IMR-90 (cell line): Measurements from ENCODE around the gene CD8A. TPM values are rescaled to one million over a fixed set of nuclear protein-coding genes. Genes with fewer than 3 reads are reported as not detected.

ENCODE experiments used
- ATAC-seq: fragments of 200-7000 bp; cut with Tn5 transposase; 2 replicates; pipeline ENCODE4 v1.9.1; 2020; ENCODE audit warnings: low read depth, mild to moderate bottlenecking, moderate library complexity
- BruUV-seq: library from RNA; stranded (reverse); fragments of 400-500 nt; replicated peaks from 2 replicates; lab custom pipeline; 2021; lab: Mats Ljungman, UMichigan
- CTCF ChIA-PET: fragments of 300-600 bp; formaldehyde crosslinking; extraction: SDS; loops from one replicate; lab custom pipeline; 2021; ENCODE audit warnings: antibody characterized with exemption; lab: Yijun Ruan, JAX
- POLR2A ChIA-PET: fragments of 300-600 bp; sonication (Branson Sonifier 250); formaldehyde crosslinking; loops from one replicate; lab custom pipeline; 2022; ENCODE audit warnings: antibody characterized with exemption; ENCODE audit not compliant: unreplicated experiment; lab: Charles Lee
- DNase-seq: peaks from one replicate; pipeline ENCODE4 v3.0.0; 2013
- H2AFZ ChIP-seq: replicated peaks from 2 replicates; pipeline ENCODE3; 2013; ENCODE audit warnings: low read length, mild to moderate bottlenecking; ENCODE audit not compliant: poor library complexity
- H2AK5ac ChIP-seq: 2 replicates; pipeline ENCODE4 v1.6.1; 2013; ENCODE audit warnings: low read depth, low read length, inconsistent platforms
- H2AK9ac ChIP-seq: replicated peaks from 2 replicates; pipeline ENCODE3; 2013; ENCODE audit warnings: mild to moderate bottlenecking, low read depth, low read length, moderate library complexity; ENCODE audit not compliant: poor library complexity
- H2BK120ac ChIP-seq: 2 replicates; pipeline ENCODE4 v1.6.1; 2013; ENCODE audit warnings: low read depth, low read length, inconsistent platforms
- H2BK15ac ChIP-seq: 3 replicates; pipeline ENCODE4 v1.6.1; 2013; ENCODE audit warnings: low read depth, low read length, inconsistent platforms
- H2BK20ac ChIP-seq: 2 replicates; pipeline ENCODE4 v1.6.1; 2013; ENCODE audit warnings: low read depth, mild to moderate bottlenecking, inconsistent platforms, low read length, moderate library complexity
- H2BK5ac ChIP-seq: 2 replicates; pipeline ENCODE4 v1.6.1; 2013; ENCODE audit warnings: mild to moderate bottlenecking, low read depth, low read length, inconsistent platforms; ENCODE audit not compliant: poor library complexity, severe bottlenecking
- H3K14ac ChIP-seq: replicated peaks from 2 replicates; pipeline ENCODE4 v1.6.1; 2013; ENCODE audit warnings: low read depth, low read length, inconsistent platforms
- H3K18ac ChIP-seq: 2 replicates; pipeline ENCODE4 v1.6.1; 2013; ENCODE audit warnings: low read depth, low read length, control low read depth
- H3K23ac ChIP-seq: 2 replicates; pipeline ENCODE4 v1.6.1; 2013; ENCODE audit warnings: low read depth, low read length, inconsistent platforms
- H3K27ac ChIP-seq: 2 replicates; pipeline ENCODE4 v1.5.1; 2013; ENCODE audit warnings: mild to moderate bottlenecking, control low read depth, low read length; ENCODE audit not compliant: insufficient read depth
- H3K27me3 ChIP-seq: 2 replicates; pipeline ENCODE4 v1.6.1; 2013; ENCODE audit warnings: low read length; ENCODE audit not compliant: control insufficient read depth, insufficient read depth
- H3K36me3 ChIP-seq: 2 replicates; pipeline ENCODE4 v1.6.1; 2013; ENCODE audit warnings: low read length, mixed read lengths; ENCODE audit not compliant: control insufficient read depth, insufficient read depth
- H3K4ac ChIP-seq: 2 replicates; pipeline ENCODE4 v1.6.1; 2013; ENCODE audit warnings: low read depth, low read length, inconsistent platforms
- H3K4me1 ChIP-seq: 2 replicates; pipeline ENCODE4 v1.6.1; 2013; ENCODE audit warnings: low read length, mixed read lengths; ENCODE audit not compliant: control insufficient read depth, insufficient read depth
- H3K4me2 ChIP-seq: 2 replicates; pipeline ENCODE4 v1.6.1; 2013; ENCODE audit warnings: low read depth, mild to moderate bottlenecking, control low read depth, low read length, moderate library complexity
- H3K4me3 ChIP-seq: 2 replicates; pipeline ENCODE4 v1.5.1; 2013; ENCODE audit warnings: low read depth, mild to moderate bottlenecking, control low read depth, low read length, moderate library complexity; ENCODE audit not compliant: insufficient read depth
- H3K56ac ChIP-seq: 2 replicates; pipeline ENCODE4 v1.6.1; 2013; ENCODE audit warnings: low read length, inconsistent platforms; ENCODE audit not compliant: insufficient read depth; ENCODE audit errors: extremely low read depth
- H3K79me1 ChIP-seq, 2 experiments: 2 replicates each; pipeline ENCODE4 v1.6.1; 2013; ENCODE audit warnings: low read length in 2 of 2, inconsistent platforms in 1 of 2, low read depth in 1 of 2
- H3K9ac ChIP-seq: 2 replicates; pipeline ENCODE4 v1.6.1; 2013; ENCODE audit warnings: low read depth, low read length, control low read depth
- H3K9me1 ChIP-seq: 2 replicates; pipeline ENCODE4 v1.6.1; 2013; ENCODE audit warnings: low read length, inconsistent platforms; ENCODE audit not compliant: insufficient read depth
- H3K9me3 ChIP-seq: 2 replicates; pipeline ENCODE4 v1.6.1; 2013; ENCODE audit warnings: low read length; ENCODE audit not compliant: control insufficient read depth, insufficient read depth
- H4K20me1 ChIP-seq: 2 replicates; pipeline ENCODE4 v1.6.1; 2013; ENCODE audit warnings: low read length, inconsistent platforms; ENCODE audit not compliant: insufficient read depth
- H4K5ac ChIP-seq: 2 replicates; pipeline ENCODE4 v1.6.1; 2013; ENCODE audit warnings: mild to moderate bottlenecking, low read depth, low read length, control low read depth
- H4K8ac ChIP-seq, 2 experiments: 2 replicates each; pipeline ENCODE4 v1.6.1; 2013; ENCODE audit warnings: low read depth in 2 of 2, low read length in 2 of 2, control low read depth in 1 of 2, inconsistent platforms in 1 of 2
- H4K91ac ChIP-seq: 2 replicates; pipeline ENCODE4 v1.6.1; 2013; ENCODE audit warnings: low read depth, low read length, inconsistent platforms; ENCODE audit not compliant: insufficient read depth
- BHLHE40 ChIP-seq: fragments of 150-350 bp; IDR thresholded peaks from 2 replicates; pipeline ENCODE4 v1.6.1; 2016; ENCODE audit warnings: mild to moderate bottlenecking, low read depth, low read length
- CEBPB ChIP-seq: IDR thresholded peaks from 2 replicates; pipeline ENCODE4 v1.6.1; 2012; ENCODE audit warnings: low read depth, low read length, improper control_type of control experiment
- POLR2A ChIP-seq: IDR thresholded peaks from 2 replicates; pipeline ENCODE4 v1.6.1; 2012; ENCODE audit warnings: mild to moderate bottlenecking, low read depth, low read length
- RCOR1 ChIP-seq: IDR thresholded peaks from 2 replicates; pipeline ENCODE4 v1.6.1; 2012; ENCODE audit warnings: mild to moderate bottlenecking, low read length, improper control_type of control experiment; ENCODE audit not compliant: insufficient replicate concordance
- RFX5 ChIP-seq: IDR thresholded peaks from 2 replicates; pipeline ENCODE4 v1.8.0; 2012; ENCODE audit warnings: low read depth, mild to moderate bottlenecking, low read length, moderate library complexity
- whole genome bisulfite sequencing, 2 experiments: methylation state at CpG; one replicate each; pipeline versions ENCODE4 v1.1.5 to v1.1.7; 2013; ENCODE audit warnings: missing lambda C conversion rate in 2 of 2; ENCODE audit not compliant: insufficient read length in 1 of 2; ENCODE audit errors: extremely low coverage in 2 of 2; 5-methylcytosine and 5-hydroxymethylcytosine counted together
- dilution Hi-C: fragments of 300-500 bp; cut with HindIII; formaldehyde crosslinking; loops from one replicate; pipeline ENCODE4 v1.14.3; 2018; ENCODE audit warnings: low sequenced_read_pairs; ENCODE audit not compliant: unreplicated experiment
- in situ Hi-C: fragments of 300-500 bp; cut with MboI; formaldehyde crosslinking; loops from 3 replicates; pipeline ENCODE4 v1.14.3; 2019; ENCODE audit warnings: low sequenced_read_pairs, inconsistent platforms, mixed read lengths
- intact Hi-C: fragments of 100-400 bp; cut with micrococcal nuclease; formaldehyde crosslinking; loops from 2 replicates; pipeline ENCODE4 v1.10.0; 2022
- polyA plus RNA-seq, 3 experiments: library from polyadenylated mRNA; depleted of rRNA; stranded (reverse); fragments of >200 nt; gene quantifications; 2 replicates each; pipeline ENCODE4 v1.2.3, GENCODE V29; 2012; ENCODE audit warnings: low replicate concordance in 1 of 3
- total RNA-seq: library from RNA; depleted of rRNA; stranded (reverse); fragments of >200 nt; gene quantifications from 2 replicates; pipeline ENCODE4 v1.2.3, GENCODE V29; 2012

Gene CD8A
- total and polyA plus RNA-seq, 2 of the 4 experiments (the other 2 are of a cell fraction): not detected

- no peak overlapping the region for H4K5ac ChIP-seq
- H3K18ac ChIP-seq: 0 out of 2 replicates have a peak overlapping the region, but pooled peaks have one; percentile 21
- H2AK5ac ChIP-seq: peak overlapping the region; percentile 22; the same call in 1 of the 2 replicates
- H3K4me3 ChIP-seq: no peak overlapping the region
- no peaks in the 10 kb centered on the region for H3K27me3 ChIP-seq
- ChIA-PET CTCF (no interaction called here), POLR2A (no interaction called here)
- peak overlapping the region; percentile 46; the same call in 1 of the 2 replicates for H3K27ac ChIP-seq
- H3K9me1 ChIP-seq: 0 out of 2 replicates have a peak, but pooled peaks cover 5% of the 10 kb centered on the region
- no peak overlapping the region for H3K14ac ChIP-seq
- no peaks in the 10 kb centered on the region; the same call in 1 of the 2 replicates for H4K20me1 ChIP-seq
- no TSS peak for BruUV-seq
- no peak overlapping the region for H3K4me2 ChIP-seq
- H2BK15ac ChIP-seq: no peak overlapping the region; the same call in 2 of the 3 replicates
- TF ChIP-seq RCOR1 (no peak), RFX5 (no peak), POLR2A (no peak), BHLHE40 (no peak), CEBPB (peak; percentile 98)
- H4K8ac ChIP-seq: peak overlapping the region in 1 of 2 experiments; percentile 56; a peak in 3 of 4 replicates
- no peak overlapping the region for H3K56ac ChIP-seq
- H3K9ac ChIP-seq: no peak overlapping the region; the same call in 1 of the 2 replicates
- H3K79me1 ChIP-seq: peaks cover 13 to 15% of the 10 kb centered on the region in 2 experiments; a peak in 3 of 4 replicates
- H3K23ac ChIP-seq: no peak overlapping the region
- no peak overlapping the region for H2AFZ ChIP-seq
- peak overlapping the region; percentile 54; the same call in 1 of the 2 replicates for H2BK20ac ChIP-seq
- no CpG with 5 or more reads among the region's 9 CpGs for WGBS, 2 experiments
- dilution Hi-C loops: no loop called here
- H3K36me3 ChIP-seq: peaks cover 1% of the 10 kb centered on the region; the same call in 1 of the 2 replicates
- intact Hi-C loops: loop anchor here (5.0 kb wide), 1 partner anchor 1849 kb away; no protein-coding TSS in a partner anchor
- H3K9me3 ChIP-seq: no peaks in the 10 kb centered on the region; the same call in 1 of the 2 replicates
- in situ Hi-C loops: no loop called here
- peak; percentile 90 for DNase-seq
- peak overlapping the region; percentile 24; the same call in 1 of the 2 replicates for H3K4ac ChIP-seq
- peak overlapping the region; percentile 69 for H4K91ac ChIP-seq
- ATAC-seq: peak; percentile 75
- no peaks in the 10 kb centered on the region for H3K4me1 ChIP-seq
- no peak overlapping the region for H2AK9ac ChIP-seq
- H2BK5ac ChIP-seq: no peak overlapping the region
- peak overlapping the region; percentile 68 for H2BK120ac ChIP-seq
Measured at GRCh38 chr2:86747711-86748639, 42.7 kb downstream of the CD8A start.
